Activated T-cell treated with anti-CD3 and anti-CD28 coated beads for 24 hours (primary cell): ENCODE results near the gene VSIG10L.

Experiments used
- DNase-seq: peaks from one replicate; pipeline ENCODE4 v3.0.0-alpha.2; 2020; ENCODE audit warnings: low read depth

The VSIG10L gene

GRCh38 chr19:51365211-51365964, 23.4 kb upstream of the VSIG10L start:
- no peak for DNase-seq

- DNase-seq: no peak
These were observed 22.5 kb upstream of the VSIG10L start for GRCh38 chr19:51364200-51365106.

- no peak for DNase-seq
These were observed 19.3 kb upstream of the VSIG10L start for GRCh38 chr19:51361239-51361638.

GRCh38 chr19:51359294-51359693, 17.4 kb upstream of the VSIG10L start:
- DNase-seq: no peak

- DNase-seq: no peak
These were observed 16.0 kb upstream of the VSIG10L start for GRCh38 chr19:51357952-51358351.

- no peak for DNase-seq
These were observed 14.3 kb upstream of the VSIG10L start for GRCh38 chr19:51356159-51356801.

- DNase-seq: no peak
These were observed 12.8 kb upstream of the VSIG10L start for GRCh38 chr19:51354742-51355148.

GRCh38 chr19:51354103-51354741, 12.3 kb upstream of the VSIG10L start:
- DNase-seq: no peak

GRCh38 chr19:51352783-51353360, 10.9 kb upstream of the VSIG10L start:
- DNase-seq: no peak

GRCh38 chr19:51351266-51351990, 9.5 kb upstream of the VSIG10L start:
- DNase-seq: no peak

GRCh38 chr19:51347209-51347928, 5.4 kb upstream of the VSIG10L start:
- no peak for DNase-seq

GRCh38 chr19:51346742-51347141, 4.8 kb upstream of the VSIG10L start:
- DNase-seq: no peak

- DNase-seq: no peak
These were observed 3.2 kb upstream of the VSIG10L start for GRCh38 chr19:51345076-51345620.

- DNase-seq: no peak
These were observed 961 bp upstream of the VSIG10L start for GRCh38 chr19:51342631-51343569.

- DNase-seq: no peak
These were observed 873 bp downstream of the VSIG10L start for GRCh38 chr19:51341066-51341465.

- peak; percentile 93 for DNase-seq
These were observed 2.0 kb downstream of the VSIG10L start for GRCh38 chr19:51339687-51340656.

- DNase-seq: no peak
These were observed 2.6 kb downstream of the VSIG10L start for GRCh38 chr19:51339313-51339686.
